CD4-positive, alpha-beta T cell (primary cell): ENCODE measurements around the gene NLRP10. TPM values are rescaled to one million over a fixed set of nuclear protein-coding genes. Genes with fewer than 3 reads are reported as not detected.
A peak's percentile ranks its signal among the peaks of the same experiment; 100 is the strongest.

Experiments used
- ATAC-seq: fragments of 200-7000 bp; cut with Tn5 transposase; one replicate; pipeline ENCODE4 v1.10.0; 2022; ENCODE audit warnings: mild to moderate bottlenecking; ENCODE audit not compliant: poor library complexity
- CTCF ChIA-PET: fragments of 350-600 bp; sonication (Branson Sonifier 250); formaldehyde crosslinking; loops from one replicate; lab custom pipeline; 2021; ENCODE audit warnings: antibody characterized with exemption, inconsistent platforms; lab: Charles Lee
- POLR2A ChIA-PET: fragments of 350-600 bp; sonication (Branson Sonifier 250); formaldehyde crosslinking; loops from one replicate; lab custom pipeline; 2021; ENCODE audit warnings: antibody characterized with exemption, inconsistent platforms; lab: Charles Lee
- DNase-seq, 14 experiments: peaks; one replicate each; pipeline ENCODE4 v3.0.0-alpha.2; 2013 to 2020; ENCODE audit warnings: mixed read lengths in 2 of 14
- H3K27ac ChIP-seq, 2 donors: one replicate each; pipeline versions ENCODE4 v1.5.1 to v1.7.0; 2013; ENCODE audit warnings: low read length in 2 of 2, low read depth in 1 of 2, mild to moderate bottlenecking in 1 of 2
- H3K27me3 ChIP-seq, 2 experiments: 1 replicate in 1 of 2; 2 replicates in 1 of 2; pipeline versions ENCODE4 v1.6.1 to v1.7.0; 2013; ENCODE audit warnings: low read length in 2 of 2, control low read depth in 1 of 2, mild to moderate bottlenecking in 1 of 2, moderate library complexity in 1 of 2; ENCODE audit not compliant: insufficient read depth in 2 of 2, control insufficient read depth in 1 of 2
- H3K36me3 ChIP-seq: one replicate; pipeline ENCODE4 v1.6.1; 2013; ENCODE audit warnings: low read length, control low read depth; ENCODE audit not compliant: insufficient read depth
- H3K4me1 ChIP-seq: one replicate; pipeline ENCODE4 v1.6.1; 2013; ENCODE audit warnings: low read length, control low read depth; ENCODE audit not compliant: insufficient read depth
- H3K4me3 ChIP-seq: one replicate; pipeline ENCODE4 v1.5.1; 2013; ENCODE audit warnings: mild to moderate bottlenecking, low read length, moderate library complexity
- H3K9me3 ChIP-seq, 2 experiments: 1 replicate in 1 of 2; 2 replicates in 1 of 2; pipeline versions ENCODE4 v1.6.1 to v1.7.0; 2013; ENCODE audit warnings: low read length in 2 of 2, mild to moderate bottlenecking in 2 of 2, control low read depth in 1 of 2, moderate library complexity in 1 of 2; ENCODE audit not compliant: control insufficient read depth in 1 of 2, insufficient read depth in 1 of 2
- H3K27ac Mint-ChIP-seq: one replicate; pipeline ENCODE4 v1.8.0; 2020; ENCODE audit warnings: mixed read lengths
- H3K27me3 Mint-ChIP-seq: one replicate; pipeline ENCODE4 v1.8.0; 2021; ENCODE audit warnings: mixed read lengths
- H3K36me3 Mint-ChIP-seq: one replicate; pipeline ENCODE4 v1.8.0; 2021; ENCODE audit warnings: low read depth, mixed read lengths
- H3K4me1 Mint-ChIP-seq: one replicate; pipeline ENCODE4 v1.8.0; 2021; ENCODE audit warnings: low read depth, mixed read lengths
- H3K4me3 Mint-ChIP-seq: one replicate; pipeline ENCODE4 v1.8.0; 2020; ENCODE audit warnings: mild to moderate bottlenecking, mixed read lengths
- H3K9me3 Mint-ChIP-seq: one replicate; pipeline ENCODE4 v1.8.0; 2020; ENCODE audit warnings: mixed read lengths
- CTCF ChIP-seq: fragments of 200-600 bp; IDR thresholded peaks from one replicate; pipeline ENCODE4 v1.8.0; 2022; ENCODE audit warnings: antibody characterized with exemption, mild to moderate bottlenecking
- intact Hi-C, 2 experiments: fragments of 100-400 bp; cut with DNase I in 1 of 2; cut with micrococcal nuclease in 1 of 2; formaldehyde crosslinking; loops; one replicate each; pipeline versions ENCODE4 v1.15.1 to v1.9.0; 2023 to 2025; cut with DNase I, micrococcal nuclease
- total RNA-seq, 174 experiments: library from RNA in 2 of 174; stranded (reverse) in 2 of 174; gene quantifications; one replicate each; pipeline ENCODE4 v1.2.3 and lab custom pipeline; 2021 to 2026

The NLRP10 gene
- total RNA-seq, 2 experiments from 2014 or later, result not detected

GRCh38 chr11:7986768-7987559 lies 21.7 kb upstream of the NLRP10 start, which contains the start of gene EIF3F:
Gene EIF3F, plus strand, starts transcription at chr11:7987337. Its CDS starts 16 bp downstream, at chr11:7987353.
- H3K27me3 ChIP-seq, result no peaks in the 10 kb centered on the region
- H3K27ac ChIP-seq, result peak within 1 kb of the TSS; percentile 52 to 73
- Mint-ChIP-seq H3K36me3 (peaks cover 34% of the 10 kb centered on the region), H3K4me1 (peaks cover 47% of the 10 kb centered on the region), H3K9me3 (no peaks in the 10 kb centered on the region), H3K4me3 (peak within 1 kb of the TSS; percentile 88), H3K27ac (peak within 1 kb of the TSS; percentile 79), H3K27me3 (no peaks in the 10 kb centered on the region)
- H3K4me1 ChIP-seq, result peaks cover 27% of the 10 kb centered on the region
- POLR2A ChIA-PET, result interaction anchor here (0.6 to 1.6 kb wide), 24 partner anchors 8 to 1581 kb away, joined by 3 to 8 read pairs (median 4); partner anchors contain the start of genes ARFIP2, MRPL17, TIMM10B and ZNF143
- peak; percentile 78 to 99 (median 85) for DNase-seq
- CTCF ChIA-PET, result interaction anchor here (0.7 to 1.9 kb wide), 10 partner anchors 9 to 473 kb away, joined by 3 to 25 read pairs (median 4); partner anchors contain the start of gene PPFIBP2
- peak; percentile 95 for ATAC-seq
- H3K36me3 ChIP-seq, result peaks cover 20% of the 10 kb centered on the region
- intact Hi-C loops, result loop anchor here (1.0 to 10.0 kb wide), 10 partner anchors 94 to 1750 kb away; partner anchors contain the start of genes PPFIBP2 (in 2 of the 2), ARFIP2 (in 1 of the 2), CNGA4 (in 1 of the 2) and ILK (in 1 of the 2)
- TF ChIP-seq CTCF, result peak; percentile 92
- H3K4me3 ChIP-seq, result peak within 1 kb of the TSS; percentile 67
- H3K9me3 ChIP-seq, result no peaks in the 10 kb centered on the region

- H3K4me3 Mint-ChIP-seq, result no peak overlapping the region
- H3K4me1 Mint-ChIP-seq, result peaks cover 24% of the 10 kb centered on the region
Observed at GRCh38 chr11:7983832-7984590, 18.8 kb upstream of the NLRP10 start.

More at GRCh38 chr11:7983832-7984590, 18.8 kb upstream of the NLRP10 start:
- intact Hi-C loops, result loop anchor here in 1 of 2 experiments (10.0 kb wide), 2 partner anchors 289 to 889 kb away; no protein-coding TSS in a partner anchor
- no peak overlapping the region for H3K4me3 ChIP-seq
- no peaks in the 10 kb centered on the region for H3K27me3 ChIP-seq
- CTCF ChIA-PET, result no interaction called here
- H3K9me3 Mint-ChIP-seq, result no peaks in the 10 kb centered on the region
- H3K27ac Mint-ChIP-seq, result no peak overlapping the region
- TF ChIP-seq CTCF, result no peak
- POLR2A ChIA-PET, result no interaction called here
- H3K27me3 Mint-ChIP-seq, result no peaks in the 10 kb centered on the region
- no peak for DNase-seq
- peaks cover 4% of the 10 kb centered on the region for H3K36me3 ChIP-seq
- H3K36me3 Mint-ChIP-seq, result peaks cover 9% of the 10 kb centered on the region
- peaks cover 25% of the 10 kb centered on the region for H3K4me1 ChIP-seq
- H3K9me3 ChIP-seq, result no peaks in the 10 kb centered on the region
- ATAC-seq, result no peak
- no peak overlapping the region for H3K27ac ChIP-seq
